ENCODE results near the gene ERC2. TPM values are rescaled to one million over a fixed set of nuclear protein-coding genes. Genes with fewer than 3 reads are reported as not detected.

Gene ERC2
- total and polyA plus RNA-seq, 2 of the 8 experiments (the other 6 are each of a cell fraction or from before 2014, with no cell fraction given) = 16.4 to 22.8 TPM

GRCh38 chr3:56282341-56282740 is 185.9 kb downstream of the ERC2 start (continued):
- TF ChIP-seq ATF2 (IDR thresholded peaks at IDR 0.05; ENCODE audit: low read length) (no peak), TCF12 (IDR thresholded peaks at IDR 0.05; ENCODE audit: low read depth, low read length) (no peak), SUZ12 (IDR thresholded peaks at IDR 0.05; ENCODE audit: low read length) (no peak)

Measured in H1 (cell line).